B cell (primary cell): ENCODE results near the gene FMN2. TPM values are rescaled to one million over a fixed set of nuclear protein-coding genes. Genes with fewer than 3 reads are reported as not detected.

Experiments
- ATAC-seq: fragments of 200-7000 bp; cut with Tn5 transposase; one replicate; pipeline ENCODE4 v1.10.0; 2021; ENCODE audit warnings: low read depth, mild to moderate bottlenecking, moderate number of reproducible peaks, moderate library complexity
- CTCF ChIA-PET: fragments of 350-600 bp; sonication (Branson Sonifier 250); formaldehyde crosslinking; loops from one replicate; lab custom pipeline; 2021; ENCODE audit warnings: antibody characterized with exemption, inconsistent platforms; lab: Charles Lee
- POLR2A ChIA-PET: fragments of 350-600 bp; sonication (Branson Sonifier 250); formaldehyde crosslinking; loops from one replicate; lab custom pipeline; 2021; ENCODE audit warnings: antibody characterized with exemption; lab: Charles Lee
- DNase-seq: peaks from one replicate; pipeline ENCODE4 v3.0.0; 2013
- H2AFZ ChIP-seq: 2 replicates; pipeline ENCODE4 v1.6.1; 2012; ENCODE audit warnings: mild to moderate bottlenecking, low read depth, low read length; ENCODE audit not compliant: insufficient read depth, poor library complexity, severe bottlenecking
- H3K27ac ChIP-seq, 2 donors: 1 replicate in 1 of 2; 2 replicates in 1 of 2; pipeline ENCODE4 v1.5.1; 2012 to 2013; ENCODE audit warnings: low read length in 2 of 2, mild to moderate bottlenecking in 2 of 2, moderate library complexity in 1 of 2
- H3K27me3 ChIP-seq, 4 experiments: fragments of 200-600 bp in 1 of 4; sonication (generic) in 1 of 4; replicated peaks in 1 of 4; 1 replicate in 2 of 4; 2 replicates in 2 of 4; pipeline versions ENCODE4 v1.6.1 to v1.7.0; 2013 to 2016; ENCODE audit warnings: low read length in 3 of 4, mild to moderate bottlenecking in 2 of 4, mixed read lengths in 1 of 4, moderate library complexity in 1 of 4; ENCODE audit not compliant: insufficient read depth in 4 of 4, control insufficient read depth in 3 of 4; ENCODE audit errors: control extremely low read depth in 1 of 4
- H3K36me3 ChIP-seq, 2 experiments: replicated peaks in 1 of 2; 1 replicate in 1 of 2; 2 replicates in 1 of 2; pipeline versions ENCODE4 v1.6.1 to v1.7.1; 2013; ENCODE audit warnings: low read length in 1 of 2; ENCODE audit not compliant: insufficient read depth in 2 of 2, control insufficient read depth in 1 of 2; ENCODE audit errors: control extremely low read depth in 1 of 2, extremely low read depth in 1 of 2
- H3K4me1 ChIP-seq, 2 donors: fragments of 200-600 bp in 1 of 2; sonication (generic) in 1 of 2; 1 replicate in 1 of 2; 2 replicates in 1 of 2; pipeline versions ENCODE4 v1.5.1 to v1.6.1; 2013 to 2017; ENCODE audit warnings: low read length in 2 of 2; ENCODE audit not compliant: control insufficient read depth in 2 of 2, insufficient read depth in 2 of 2
- H3K4me2 ChIP-seq: replicated peaks from 2 replicates; pipeline ENCODE3; 2012; ENCODE audit warnings: mild to moderate bottlenecking, low read depth, low read length; ENCODE audit not compliant: poor library complexity, severe bottlenecking
- H3K4me3 ChIP-seq, 5 experiments: fragments of 200-600 bp in 1 of 5; sonication (generic) in 1 of 5; 1 replicate in 3 of 5; 2 replicates in 2 of 5; pipeline versions ENCODE4 v1.5.1 to v1.7.0; 2011 to 2016; ENCODE audit warnings: low read length in 4 of 5, mild to moderate bottlenecking in 4 of 5, low read depth in 2 of 5, control low read depth in 1 of 5, moderate library complexity in 1 of 5; ENCODE audit not compliant: insufficient read depth in 1 of 5; ENCODE audit errors: control extremely low read depth in 1 of 5, extremely low read depth in 1 of 5
- H3K79me2 ChIP-seq: fragments of 200-600 bp; sonication (generic); one replicate; pipeline ENCODE4 v1.6.0; 2016; ENCODE audit warnings: low read length; ENCODE audit not compliant: control insufficient read depth, insufficient read depth
- H3K9ac ChIP-seq: fragments of 200-600 bp; sonication (generic); 2 replicates; pipeline ENCODE4 v1.6.1; 2017; ENCODE audit warnings: mild to moderate bottlenecking, low read length, moderate library complexity
- H3K9me3 ChIP-seq, 3 donors: one replicate each; pipeline versions ENCODE4 v1.6.1 to v1.7.1; 2013; ENCODE audit warnings: low read length in 2 of 3; ENCODE audit not compliant: control insufficient read depth in 2 of 3, insufficient read depth in 1 of 3; ENCODE audit errors: control extremely low read depth in 1 of 3
- H4K20me1 ChIP-seq: 2 replicates; pipeline ENCODE4 v1.6.0; 2012; ENCODE audit warnings: mild to moderate bottlenecking, low read length; ENCODE audit not compliant: insufficient read depth, control insufficient read depth, poor library complexity, severe bottlenecking
- H3K27ac Mint-ChIP-seq: one replicate; pipeline ENCODE4 v1.8.0; 2021; ENCODE audit warnings: mixed read lengths
- H3K27me3 Mint-ChIP-seq: one replicate; pipeline ENCODE4 v1.8.0; 2021; ENCODE audit warnings: mixed read lengths
- H3K4me1 Mint-ChIP-seq: one replicate; pipeline ENCODE4 v1.8.0; 2021; ENCODE audit warnings: mixed read lengths
- H3K4me3 Mint-ChIP-seq: one replicate; pipeline ENCODE4 v1.8.0; 2021; ENCODE audit warnings: mixed read lengths
- H3K9me3 Mint-ChIP-seq: one replicate; pipeline ENCODE4 v1.8.0; 2022; ENCODE audit warnings: mixed read lengths; ENCODE audit not compliant: insufficient read depth
- EZH2 ChIP-seq: IDR thresholded peaks from 2 replicates; pipeline ENCODE4 v1.6.1; 2012; ENCODE audit warnings: borderline replicate concordance, low read depth, mild to moderate bottlenecking, moderate library complexity, low read length; ENCODE audit not compliant: insufficient read depth, poor library complexity, severe bottlenecking
- WGBS: methylation state at CpG from one replicate; pipeline ENCODE4 v1.1.5; 2013; ENCODE audit warnings: missing lambda C conversion rate; ENCODE audit not compliant: insufficient coverage; 5-methylcytosine and 5-hydroxymethylcytosine counted together
- intact Hi-C: fragments of 100-400 bp; cut with micrococcal nuclease; formaldehyde crosslinking; loops from one replicate; pipeline ENCODE4 v1.10.0; 2022
- polyA plus RNA-seq: library from polyadenylated mRNA; depleted of rRNA; stranded (reverse); fragments of >200 nt; gene quantifications from 2 replicates; pipeline ENCODE4 v1.2.3, GENCODE V29; 2012
- total RNA-seq, 2 donors: library from RNA; stranded (reverse); fragments of 120-200 nt in 1 of 2; gene quantifications; 1 replicate in 1 of 2; 2 replicates in 1 of 2; pipeline versions ENCODE4 v1.2.3 to v1.2.4, GENCODE V29; 2013 to 2022
- TF ChIP-seq, protein P1 (sequence below): fragments of 200-600 bp; IDR thresholded peaks from one replicate; pipeline ENCODE4 v1.8.0; 2022; ENCODE audit warnings: antibody characterized with exemption, mild to moderate bottlenecking

Gene FMN2
- total and polyA plus RNA-seq, 2 donors (not counting 1 experiment from before 2014, with no cell fraction given) = not detected

DNA sequence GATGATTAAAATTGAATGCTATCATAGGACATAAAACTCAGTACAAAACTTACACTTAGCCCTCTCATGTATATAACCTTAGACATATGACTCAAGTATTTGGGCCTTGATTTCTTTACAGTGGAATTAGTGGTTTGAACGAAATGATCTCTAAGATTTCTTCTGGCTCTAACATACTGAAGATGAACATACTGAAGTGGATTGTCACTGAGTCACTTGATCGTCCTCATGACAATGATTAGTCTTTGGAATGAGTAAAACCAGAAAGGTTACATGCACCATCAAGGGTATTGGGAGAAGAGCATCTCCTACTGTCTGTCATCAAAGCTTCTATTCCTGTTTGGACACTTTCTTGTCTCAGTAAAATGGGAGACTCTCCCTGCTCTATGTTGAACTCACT is 17.4 kb downstream of the FMN2 start:
- Mint-ChIP-seq H3K27ac (no peak overlapping the region), H3K9me3 (no peaks in the 10 kb centered on the region), H3K27me3 (no peaks in the 10 kb centered on the region), H3K4me3 (no peak overlapping the region), H3K4me1 (no peaks in the 10 kb centered on the region)
- H3K4me2 ChIP-seq = no peak overlapping the region
- H3K27me3 ChIP-seq = no peaks in the 10 kb centered on the region
- ChIA-PET CTCF (no interaction called here), POLR2A (no interaction called here)
- no peak overlapping the region for H2AFZ ChIP-seq
- 100% methylated on average over 1 of the region's 2 CpGs for WGBS
- H3K9ac ChIP-seq = no peak overlapping the region
- no peaks in the 10 kb centered on the region for H3K36me3 ChIP-seq
- TF ChIP-seq EZH2 = no peak
- TF ChIP-seq, protein P1, sequence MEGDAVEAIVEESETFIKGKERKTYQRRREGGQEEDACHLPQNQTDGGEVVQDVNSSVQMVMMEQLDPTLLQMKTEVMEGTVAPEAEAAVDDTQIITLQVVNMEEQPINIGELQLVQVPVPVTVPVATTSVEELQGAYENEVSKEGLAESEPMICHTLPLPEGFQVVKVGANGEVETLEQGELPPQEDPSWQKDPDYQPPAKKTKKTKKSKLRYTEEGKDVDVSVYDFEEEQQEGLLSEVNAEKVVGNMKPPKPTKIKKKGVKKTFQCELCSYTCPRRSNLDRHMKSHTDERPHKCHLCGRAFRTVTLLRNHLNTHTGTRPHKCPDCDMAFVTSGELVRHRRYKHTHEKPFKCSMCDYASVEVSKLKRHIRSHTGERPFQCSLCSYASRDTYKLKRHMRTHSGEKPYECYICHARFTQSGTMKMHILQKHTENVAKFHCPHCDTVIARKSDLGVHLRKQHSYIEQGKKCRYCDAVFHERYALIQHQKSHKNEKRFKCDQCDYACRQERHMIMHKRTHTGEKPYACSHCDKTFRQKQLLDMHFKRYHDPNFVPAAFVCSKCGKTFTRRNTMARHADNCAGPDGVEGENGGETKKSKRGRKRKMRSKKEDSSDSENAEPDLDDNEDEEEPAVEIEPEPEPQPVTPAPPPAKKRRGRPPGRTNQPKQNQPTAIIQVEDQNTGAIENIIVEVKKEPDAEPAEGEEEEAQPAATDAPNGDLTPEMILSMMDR = no peak
- no peaks in the 10 kb centered on the region for H3K79me2 ChIP-seq
- no peaks in the 10 kb centered on the region for H4K20me1 ChIP-seq
- no peaks in the 10 kb centered on the region for H3K9me3 ChIP-seq
- ATAC-seq (no peak), DNase-seq (no peak)
- no peak overlapping the region for H3K4me3 ChIP-seq
- no peak overlapping the region for H3K27ac ChIP-seq
- intact Hi-C loops = no loop called here
- H3K4me1 ChIP-seq = no peaks in the 10 kb centered on the region

DNA sequence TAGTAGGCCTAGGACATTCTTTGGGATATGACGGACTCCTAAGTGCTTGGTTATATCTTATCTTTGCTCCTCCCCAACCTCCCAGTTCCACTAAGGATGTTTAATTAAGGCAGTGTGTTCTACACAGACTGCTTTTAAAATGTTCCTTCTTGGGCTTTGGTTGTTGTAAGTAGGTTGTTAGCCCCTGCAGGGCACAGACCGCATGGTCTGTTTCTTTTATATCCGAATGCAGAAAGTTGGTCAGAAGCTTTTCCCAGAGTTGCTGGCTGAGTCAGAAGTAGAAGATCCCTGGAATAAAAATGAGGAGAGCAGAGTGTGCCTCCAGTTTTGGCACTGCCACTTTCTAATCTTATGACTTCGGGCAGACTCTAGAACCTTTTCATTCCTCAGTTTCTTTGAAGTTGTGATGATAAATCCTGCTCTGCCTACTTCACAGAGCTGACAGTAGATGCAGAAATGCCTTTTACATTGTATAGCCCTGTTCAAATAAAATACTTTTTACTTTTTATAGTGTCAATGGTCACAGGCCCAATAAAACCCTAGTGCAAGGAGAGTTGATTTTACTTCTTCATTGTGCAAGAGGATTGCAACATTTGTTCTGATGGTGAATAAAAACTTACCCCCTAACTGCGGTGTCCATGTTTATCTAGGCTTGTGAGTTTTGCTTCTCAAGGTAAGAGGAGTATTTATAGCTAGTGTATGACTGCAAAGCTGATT is 18.4 kb downstream of the FMN2 start:
- DNase-seq = no peak
- H3K4me1 Mint-ChIP-seq = no peaks in the 10 kb centered on the region
- no peak overlapping the region for H3K4me3 Mint-ChIP-seq
- H3K9me3 Mint-ChIP-seq = no peaks in the 10 kb centered on the region
- H2AFZ ChIP-seq = no peak overlapping the region
- ChIA-PET CTCF (no interaction called here), POLR2A (no interaction called here)
- no peak overlapping the region for H3K4me2 ChIP-seq
- no peak overlapping the region for H3K9ac ChIP-seq
- no peaks in the 10 kb centered on the region for H3K9me3 ChIP-seq
- no peak for TF ChIP-seq EZH2
- TF ChIP-seq, protein P1 = no peak
- no peak for ATAC-seq
- no peaks in the 10 kb centered on the region for H3K36me3 ChIP-seq
- no peaks in the 10 kb centered on the region for H3K4me1 ChIP-seq
- no peaks in the 10 kb centered on the region for H3K27me3 Mint-ChIP-seq
- intact Hi-C loops = no loop called here
- no peaks in the 10 kb centered on the region for H3K79me2 ChIP-seq
- 96% methylated on average over 3 of the region's 5 CpGs for WGBS
- no peak overlapping the region for H3K4me3 ChIP-seq
- no peak overlapping the region for H3K27ac Mint-ChIP-seq
- H4K20me1 ChIP-seq = no peaks in the 10 kb centered on the region
- H3K27ac ChIP-seq = no peak overlapping the region
- no peaks in the 10 kb centered on the region for H3K27me3 ChIP-seq
